Panc1 (cell line): Measurements from ENCODE around the gene LSS. TPM values are rescaled to one million over a fixed set of nuclear protein-coding genes. Genes with fewer than 3 reads are reported as not detected.

Source experiments
- ATAC-seq: fragments of 200-7000 bp; cut with Tn5 transposase; 2 replicates; pipeline ENCODE4 v1.9.1; 2020; ENCODE audit warnings: mild to moderate bottlenecking, moderate library complexity
- BruUV-seq: library from RNA; stranded (reverse); fragments of 400-500 nt; replicated peaks from 2 replicates; lab custom pipeline; 2021; lab: Mats Ljungman, UMichigan
- CTCF ChIA-PET: fragments of 300-600 bp; sonication (Branson Sonifier 250); formaldehyde crosslinking; loops from one replicate; lab custom pipeline; 2022; ENCODE audit warnings: antibody characterized with exemption; lab: Charles Lee
- POLR2A ChIA-PET: fragments of 300-600 bp; sonication (Branson Sonifier 250); formaldehyde crosslinking; loops from one replicate; lab custom pipeline; 2022; ENCODE audit warnings: antibody characterized with exemption; lab: Charles Lee
- DNase-seq: peaks from one replicate; pipeline ENCODE4 v3.0.0-alpha.2; 2010; ENCODE audit warnings: low read depth, low spot score
- H3K27ac ChIP-seq: 2 replicates; pipeline ENCODE4 v1.5.1; 2011; ENCODE audit warnings: mild to moderate bottlenecking, low read length, inconsistent platforms
- H3K27me3 ChIP-seq: fragments of 200-500 bp; sonication (Bioruptor generic); 2 replicates; pipeline ENCODE4 v1.6.0; 2014; ENCODE audit warnings: low read length, inconsistent platforms; ENCODE audit not compliant: control insufficient read depth, insufficient read depth
- H3K36me3 ChIP-seq: fragments of 200-500 bp; sonication (Bioruptor generic); 2 replicates; pipeline ENCODE4 v1.5.1; 2014; ENCODE audit warnings: inconsistent platforms, mild to moderate bottlenecking, low read length, moderate library complexity; ENCODE audit not compliant: control insufficient read depth, insufficient read depth
- H3K4me1 ChIP-seq: 2 replicates; pipeline ENCODE4 v1.5.1; 2011; ENCODE audit warnings: inconsistent platforms, mild to moderate bottlenecking, low read length, moderate library complexity; ENCODE audit not compliant: control insufficient read depth, insufficient read depth
- H3K4me3 ChIP-seq, 2 experiments: 2 replicates each; pipeline ENCODE4 v1.5.1; 2011 to 2012; ENCODE audit warnings: low read depth in 2 of 2, low read length in 2 of 2, mild to moderate bottlenecking in 2 of 2, inconsistent platforms in 1 of 2, moderate library complexity in 1 of 2
- H3K9me3 ChIP-seq: fragments of 200-500 bp; sonication (Bioruptor generic); 2 replicates; pipeline ENCODE4 v1.5.1; 2014; ENCODE audit warnings: low read depth, mild to moderate bottlenecking, inconsistent platforms, low read length, moderate library complexity; ENCODE audit not compliant: control insufficient read depth, insufficient read depth
- POLR2AphosphoS5 ChIP-seq: IDR thresholded peaks from 2 replicates; pipeline ENCODE4 v1.6.1; 2012; ENCODE audit warnings: mild to moderate bottlenecking, low read depth, low read length, moderate library complexity
- SIN3A ChIP-seq: IDR thresholded peaks from 2 replicates; pipeline ENCODE4 v1.6.1; 2012; ENCODE audit warnings: low read depth, mild to moderate bottlenecking, low read length, moderate library complexity, borderline replicate concordance; ENCODE audit not compliant: insufficient read depth
- TCF7L2 ChIP-seq: IDR thresholded peaks from 2 replicates; pipeline ENCODE4 v1.6.1; 2011; ENCODE audit warnings: mild to moderate bottlenecking, low read depth, low read length, inconsistent platforms
- in situ Hi-C: cut with HindIII; loops from 2 replicates; pipeline ENCODE4 v1.10.0; 2016; ENCODE audit warnings: low sequenced_read_pairs, low pct_unique_long_range_greater_than_20kb
- intact Hi-C: fragments of 100-400 bp; cut with micrococcal nuclease; formaldehyde crosslinking; loops from one replicate; pipeline ENCODE4 v1.10.0; 2022; ENCODE audit not compliant: unreplicated experiment
- total RNA-seq: library from RNA; stranded (reverse); gene quantifications from one replicate; pipeline ENCODE4 v1.2.1, GENCODE V29; 2021; ENCODE audit not compliant: unreplicated experiment
- TF ChIP-seq, protein P1 (sequence below): fragments of 450-650 bp; IDR thresholded peaks from 2 replicates; pipeline ENCODE4 v1.5.1; 2017; ENCODE audit warnings: mild to moderate bottlenecking
- TF ChIP-seq, protein P2 (sequence below), 2 experiments: IDR thresholded peaks; 2 replicates each; pipeline ENCODE4 v1.6.1; 2011 to 2012; ENCODE audit warnings: low read depth in 2 of 2, control low read depth in 1 of 2, low read length in 1 of 2, mild to moderate bottlenecking in 1 of 2, moderate library complexity in 1 of 2; ENCODE audit not compliant: insufficient read depth in 1 of 2

The LSS gene
- total RNA-seq, 1 experiment from 2014 or later = 111 TPM

DNA sequence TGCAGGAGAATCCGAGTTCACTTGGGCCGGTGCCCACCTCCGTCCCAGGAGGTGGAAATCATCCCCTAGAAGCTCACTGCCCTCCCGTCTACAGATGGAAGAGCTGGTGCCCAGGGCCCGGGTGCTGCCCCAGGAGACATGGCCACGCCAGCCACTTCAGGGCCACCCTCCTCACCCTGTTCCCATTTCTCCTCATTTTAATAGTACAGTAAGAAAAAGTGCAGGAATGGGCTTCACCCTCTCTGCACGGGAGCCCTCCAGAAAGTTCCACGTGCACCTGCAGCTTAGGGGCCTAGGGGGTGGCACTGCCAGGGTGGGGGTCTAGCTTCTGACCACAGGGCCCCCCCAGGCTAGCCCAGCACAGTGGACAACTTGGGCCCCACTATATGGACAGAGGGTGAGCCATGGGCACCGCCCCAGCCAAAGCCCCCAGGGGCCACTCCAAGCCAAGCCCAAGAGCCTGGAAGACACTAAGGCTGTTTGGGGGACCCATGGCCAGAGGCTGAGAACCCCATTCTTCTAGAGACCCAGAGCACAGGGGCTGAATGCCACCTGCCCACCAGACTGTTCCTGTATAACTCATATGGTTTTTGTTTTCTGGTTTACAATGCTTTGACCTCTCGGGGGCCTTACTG is 69.8 kb downstream of the LSS start:
- in situ Hi-C loops = no loop called here
- no peak for DNase-seq
- no peak for ATAC-seq
- H3K36me3 ChIP-seq = no peaks in the 10 kb centered on the region
- TF ChIP-seq, protein P1, sequence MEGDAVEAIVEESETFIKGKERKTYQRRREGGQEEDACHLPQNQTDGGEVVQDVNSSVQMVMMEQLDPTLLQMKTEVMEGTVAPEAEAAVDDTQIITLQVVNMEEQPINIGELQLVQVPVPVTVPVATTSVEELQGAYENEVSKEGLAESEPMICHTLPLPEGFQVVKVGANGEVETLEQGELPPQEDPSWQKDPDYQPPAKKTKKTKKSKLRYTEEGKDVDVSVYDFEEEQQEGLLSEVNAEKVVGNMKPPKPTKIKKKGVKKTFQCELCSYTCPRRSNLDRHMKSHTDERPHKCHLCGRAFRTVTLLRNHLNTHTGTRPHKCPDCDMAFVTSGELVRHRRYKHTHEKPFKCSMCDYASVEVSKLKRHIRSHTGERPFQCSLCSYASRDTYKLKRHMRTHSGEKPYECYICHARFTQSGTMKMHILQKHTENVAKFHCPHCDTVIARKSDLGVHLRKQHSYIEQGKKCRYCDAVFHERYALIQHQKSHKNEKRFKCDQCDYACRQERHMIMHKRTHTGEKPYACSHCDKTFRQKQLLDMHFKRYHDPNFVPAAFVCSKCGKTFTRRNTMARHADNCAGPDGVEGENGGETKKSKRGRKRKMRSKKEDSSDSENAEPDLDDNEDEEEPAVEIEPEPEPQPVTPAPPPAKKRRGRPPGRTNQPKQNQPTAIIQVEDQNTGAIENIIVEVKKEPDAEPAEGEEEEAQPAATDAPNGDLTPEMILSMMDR = no peak
- TF ChIP-seq POLR2AphosphoS5 = no peak
- no peak for TF ChIP-seq SIN3A
- TF ChIP-seq, protein P2, sequence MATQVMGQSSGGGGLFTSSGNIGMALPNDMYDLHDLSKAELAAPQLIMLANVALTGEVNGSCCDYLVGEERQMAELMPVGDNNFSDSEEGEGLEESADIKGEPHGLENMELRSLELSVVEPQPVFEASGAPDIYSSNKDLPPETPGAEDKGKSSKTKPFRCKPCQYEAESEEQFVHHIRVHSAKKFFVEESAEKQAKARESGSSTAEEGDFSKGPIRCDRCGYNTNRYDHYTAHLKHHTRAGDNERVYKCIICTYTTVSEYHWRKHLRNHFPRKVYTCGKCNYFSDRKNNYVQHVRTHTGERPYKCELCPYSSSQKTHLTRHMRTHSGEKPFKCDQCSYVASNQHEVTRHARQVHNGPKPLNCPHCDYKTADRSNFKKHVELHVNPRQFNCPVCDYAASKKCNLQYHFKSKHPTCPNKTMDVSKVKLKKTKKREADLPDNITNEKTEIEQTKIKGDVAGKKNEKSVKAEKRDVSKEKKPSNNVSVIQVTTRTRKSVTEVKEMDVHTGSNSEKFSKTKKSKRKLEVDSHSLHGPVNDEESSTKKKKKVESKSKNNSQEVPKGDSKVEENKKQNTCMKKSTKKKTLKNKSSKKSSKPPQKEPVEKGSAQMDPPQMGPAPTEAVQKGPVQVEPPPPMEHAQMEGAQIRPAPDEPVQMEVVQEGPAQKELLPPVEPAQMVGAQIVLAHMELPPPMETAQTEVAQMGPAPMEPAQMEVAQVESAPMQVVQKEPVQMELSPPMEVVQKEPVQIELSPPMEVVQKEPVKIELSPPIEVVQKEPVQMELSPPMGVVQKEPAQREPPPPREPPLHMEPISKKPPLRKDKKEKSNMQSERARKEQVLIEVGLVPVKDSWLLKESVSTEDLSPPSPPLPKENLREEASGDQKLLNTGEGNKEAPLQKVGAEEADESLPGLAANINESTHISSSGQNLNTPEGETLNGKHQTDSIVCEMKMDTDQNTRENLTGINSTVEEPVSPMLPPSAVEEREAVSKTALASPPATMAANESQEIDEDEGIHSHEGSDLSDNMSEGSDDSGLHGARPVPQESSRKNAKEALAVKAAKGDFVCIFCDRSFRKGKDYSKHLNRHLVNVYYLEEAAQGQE (IDR thresholded peaks at IDR 0.05; ENCODE audit: insufficient read depth in 1 of 2, low read depth in 2 of 2, low read length in 1 of 2) = no peak
- no peak for TF ChIP-seq TCF7L2
- no TSS peak for BruUV-seq
- no peaks in the 10 kb centered on the region for H3K9me3 ChIP-seq
- no peaks in the 10 kb centered on the region for H3K27me3 ChIP-seq
- CTCF ChIA-PET = interaction anchor here (1.0 kb wide), 1 partner anchor 15 kb away, joined by 4 read pairs; no protein-coding TSS in a partner anchor
- POLR2A ChIA-PET = no interaction called here
- H3K27ac ChIP-seq = no peak overlapping the region
- intact Hi-C loops = no loop called here
- H3K4me3 ChIP-seq = no peak overlapping the region
- no peaks in the 10 kb centered on the region for H3K4me1 ChIP-seq

DNA sequence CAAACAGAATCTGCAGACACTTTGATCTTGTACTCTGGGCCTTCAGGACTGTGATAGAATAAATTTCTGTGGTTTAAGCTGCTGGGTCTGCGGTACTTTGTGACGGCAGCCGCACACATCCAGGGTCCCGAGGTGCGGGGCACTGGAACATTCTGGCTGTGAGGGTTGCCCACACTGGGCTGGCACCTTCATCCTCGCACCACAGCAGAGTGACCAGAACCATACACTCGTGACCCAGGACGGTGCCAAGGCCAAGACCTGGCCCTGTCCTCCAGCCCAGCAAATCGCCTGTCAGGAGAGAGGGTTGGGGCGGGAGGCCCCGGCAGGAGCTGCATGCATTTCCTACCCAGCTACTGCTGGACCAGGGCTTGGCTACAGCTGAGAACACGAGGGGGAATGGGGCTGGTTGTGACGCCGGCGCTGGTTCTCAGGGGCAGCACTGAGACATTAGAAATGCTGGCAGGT is 70.6 kb downstream of the LSS start:
- no peaks in the 10 kb centered on the region for H3K9me3 ChIP-seq
- H3K36me3 ChIP-seq = no peaks in the 10 kb centered on the region
- no peak overlapping the region for H3K4me3 ChIP-seq
- H3K4me1 ChIP-seq = no peaks in the 10 kb centered on the region
- in situ Hi-C loops (no loop called here), intact Hi-C loops (no loop called here)
- CTCF ChIA-PET = interaction anchor here (1.0 kb wide), 1 partner anchor 14 kb away, joined by 4 read pairs; no protein-coding TSS in a partner anchor
- TF ChIP-seq, protein P2 (IDR thresholded peaks at IDR 0.05; ENCODE audit: insufficient read depth in 1 of 2, low read depth in 2 of 2, low read length in 1 of 2) = no peak
- TF ChIP-seq, protein P1 = no peak
- TF ChIP-seq SIN3A = no peak
- no peak for TF ChIP-seq TCF7L2
- TF ChIP-seq POLR2AphosphoS5 = no peak
- no peak for DNase-seq
- BruUV-seq = no TSS peak
- no peak overlapping the region for H3K27ac ChIP-seq
- POLR2A ChIA-PET = no interaction called here
- no peaks in the 10 kb centered on the region for H3K27me3 ChIP-seq
- ATAC-seq = no peak
